ENCODE results near the gene SHROOM3.

SHROOM3 gene

GRCh38 chr4:76694056-76694455, 259.0 kb downstream of the SHROOM3 start:
- no peak for TF ChIP-seq GATA1 (IDR thresholded peaks at IDR 0.05; ENCODE audit: low read depth, low read length)
- TF ChIP-seq POLR2A (IDR thresholded peaks at IDR 0.05; ENCODE audit: low read length): no peak
- DNase-seq: no peak

DNA sequence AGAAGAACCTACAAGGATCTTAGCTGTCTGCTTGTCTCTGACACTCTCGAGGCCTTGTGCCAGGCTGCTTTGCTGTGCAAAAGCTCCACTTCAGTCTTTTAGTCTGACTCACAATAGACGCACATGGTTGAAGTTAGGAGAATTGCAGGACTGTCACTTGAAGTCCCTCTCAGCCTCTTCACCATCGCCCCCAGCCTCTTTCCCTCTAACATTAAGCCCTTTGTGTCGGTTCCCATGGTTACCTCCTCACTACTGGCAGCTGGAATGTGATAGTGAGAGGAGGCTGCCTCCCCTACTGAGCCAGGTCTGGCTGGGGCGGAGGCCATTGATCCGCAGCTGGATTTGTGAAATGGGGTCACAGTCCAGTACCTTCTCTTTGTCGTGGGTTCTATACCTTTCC, 261.1 kb downstream of the SHROOM3 start:
- no peak for DNase-seq
- no peak for TF ChIP-seq GATA1 (IDR thresholded peaks at IDR 0.05; ENCODE audit: low read depth, low read length)
- no peak for TF ChIP-seq POLR2A (IDR thresholded peaks at IDR 0.05; ENCODE audit: low read length)

DNA sequence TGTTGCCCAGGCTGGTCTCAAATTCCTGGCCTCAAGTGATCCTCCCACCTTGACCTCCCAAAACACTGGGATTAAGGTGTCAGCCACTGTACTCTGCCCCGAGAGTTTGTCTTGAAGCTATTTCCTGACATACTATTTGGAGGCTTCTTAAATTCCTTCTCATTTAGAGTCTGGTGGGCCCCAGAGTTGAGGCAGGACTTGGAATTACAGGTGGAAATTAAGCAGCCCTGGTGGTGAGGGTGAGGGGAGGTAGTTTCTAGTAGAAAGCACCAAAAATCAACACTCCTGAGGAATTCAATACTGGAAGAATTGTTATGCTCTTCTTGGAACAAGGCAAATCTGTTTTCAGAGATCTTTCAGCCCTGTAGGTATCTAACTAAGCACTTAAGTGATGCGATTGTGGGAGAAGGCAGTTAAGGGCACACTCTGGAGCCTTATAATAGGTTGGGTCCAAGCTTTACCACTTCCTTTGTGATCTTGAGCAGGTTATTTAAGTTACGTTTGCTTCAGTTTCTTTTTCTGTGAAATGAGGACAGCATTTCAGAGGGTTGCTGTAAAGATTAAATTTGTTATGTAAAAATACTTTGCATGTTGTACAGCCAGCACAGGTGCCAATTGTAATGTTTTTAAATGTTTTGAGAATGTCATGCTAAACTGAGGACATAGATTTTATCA, 262.2 kb downstream of the SHROOM3 start:
- TF ChIP-seq GATA1 (IDR thresholded peaks at IDR 0.05; ENCODE audit: low read depth, low read length): no peak
- no peak for TF ChIP-seq POLR2A (IDR thresholded peaks at IDR 0.05; ENCODE audit: low read length)
- DNase-seq: no peak

GRCh38 chr4:76698141-76698540, 263.1 kb downstream of the SHROOM3 start:
- TF ChIP-seq GATA1 (IDR thresholded peaks at IDR 0.05; ENCODE audit: low read depth, low read length): no peak
- TF ChIP-seq POLR2A (IDR thresholded peaks at IDR 0.05; ENCODE audit: low read length): no peak
- no peak for DNase-seq

GRCh38 chr4:76699751-76700310, 264.8 kb downstream of the SHROOM3 start:
- DNase-seq: no peak
- TF ChIP-seq GATA1 (IDR thresholded peaks at IDR 0.05; ENCODE audit: low read depth, low read length) (no peak), POLR2A (IDR thresholded peaks at IDR 0.05; ENCODE audit: low read length) (no peak)

DNA sequence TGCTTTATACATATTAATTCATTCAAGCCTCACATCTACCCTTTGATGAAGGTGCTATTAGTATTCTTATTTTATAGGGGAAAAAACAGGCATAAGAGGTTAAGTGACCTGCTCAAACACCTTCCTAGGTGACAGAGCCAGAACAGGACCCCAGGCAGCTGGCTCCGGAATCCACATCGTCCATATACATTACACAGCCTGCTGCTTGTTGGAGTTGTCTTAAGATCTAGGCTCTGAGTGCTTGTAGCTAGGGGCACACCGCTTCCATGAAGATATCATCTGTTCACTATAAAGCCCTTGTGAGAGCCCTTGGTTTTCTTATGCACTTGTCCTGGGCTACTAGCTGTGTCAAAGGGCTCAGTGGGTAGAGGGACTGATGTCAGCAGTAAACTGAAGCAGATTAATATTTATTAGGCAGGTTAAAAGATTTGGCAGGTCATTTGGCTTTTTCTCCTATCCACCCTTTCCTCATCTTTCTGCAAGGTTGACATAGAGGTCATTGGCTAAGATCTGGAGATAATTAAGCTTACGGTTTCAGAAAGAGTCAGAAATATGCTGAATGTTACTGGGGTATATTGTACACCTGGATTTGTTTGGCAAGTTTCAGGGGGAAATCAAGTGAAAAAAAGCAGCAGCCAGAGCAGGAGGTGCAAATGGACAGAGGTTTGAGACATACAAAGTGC, 267.6 kb downstream of the SHROOM3 start:
- no peak for DNase-seq
- TF ChIP-seq POLR2A (IDR thresholded peaks at IDR 0.05; ENCODE audit: low read length): no peak
- TF ChIP-seq GATA1 (IDR thresholded peaks at IDR 0.05; ENCODE audit: low read depth, low read length): no peak

- TF ChIP-seq GATA1 (IDR thresholded peaks at IDR 0.05; ENCODE audit: low read depth, low read length) (no peak), POLR2A (IDR thresholded peaks at IDR 0.05; ENCODE audit: low read length) (no peak)
- no peak for DNase-seq
These were observed 268.1 kb downstream of the SHROOM3 start for GRCh38 chr4:76703123-76703490.

DNA sequence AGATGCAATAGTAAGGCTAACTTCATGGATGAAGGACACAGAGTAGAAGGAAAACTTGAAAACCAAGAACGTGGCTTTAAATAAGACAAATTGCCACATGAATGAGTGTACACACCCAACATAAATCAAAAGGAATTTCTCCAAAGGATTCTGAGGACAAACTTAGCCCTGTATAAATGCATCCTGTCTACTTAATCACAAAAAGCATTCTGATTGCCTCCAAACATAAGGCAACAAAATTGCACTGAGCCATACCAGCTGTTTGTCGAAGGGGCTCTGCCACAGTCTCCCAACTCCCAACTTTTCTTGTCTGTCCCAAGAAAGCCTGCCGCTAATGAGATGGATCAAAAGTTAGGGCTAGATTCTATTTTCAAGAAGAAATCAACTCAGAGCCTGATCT, 268.6 kb downstream of the SHROOM3 start:
- DNase-seq: no peak
- TF ChIP-seq GATA1 (IDR thresholded peaks at IDR 0.05; ENCODE audit: low read depth, low read length): no peak
- no peak for TF ChIP-seq POLR2A (IDR thresholded peaks at IDR 0.05; ENCODE audit: low read length)

DNA sequence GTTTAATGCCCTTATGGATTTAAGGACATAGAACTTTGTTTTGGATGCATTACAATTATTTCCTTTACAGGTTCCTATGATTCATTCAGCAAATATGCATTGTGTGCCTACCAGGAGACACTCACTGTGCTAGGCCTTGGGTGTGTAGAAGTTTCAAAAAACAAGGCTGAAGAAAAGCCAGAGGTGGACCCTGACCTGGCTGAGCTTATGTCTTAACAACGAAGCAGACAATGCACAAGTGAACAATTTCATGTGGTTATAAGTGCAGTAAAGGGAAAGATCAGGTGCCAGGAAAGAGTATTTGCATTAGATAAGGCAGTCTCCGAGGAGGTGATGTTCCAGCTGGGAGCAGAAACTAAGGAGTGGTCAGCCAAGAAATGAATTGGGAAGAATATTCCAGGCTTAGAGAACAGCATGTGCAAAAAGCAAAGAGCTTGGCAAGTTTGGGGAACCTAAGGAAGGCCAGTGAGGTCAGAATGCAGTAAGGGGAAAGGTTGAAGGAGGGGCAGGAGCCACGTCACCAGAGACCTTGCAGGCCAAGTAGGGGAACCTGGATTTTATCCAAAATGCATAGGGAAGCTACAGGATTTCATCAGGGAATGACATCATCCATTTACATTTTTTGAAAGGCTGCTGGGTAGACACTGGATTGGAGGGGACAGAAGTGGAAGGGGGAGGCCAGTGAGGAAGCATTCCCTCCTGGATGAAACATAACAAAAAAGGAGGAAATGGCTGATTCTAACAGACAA, 269.3 kb downstream of the SHROOM3 start:
- no peak for DNase-seq
- no peak for TF ChIP-seq GATA1 (IDR thresholded peaks at IDR 0.05; ENCODE audit: low read depth, low read length)
- TF ChIP-seq POLR2A (IDR thresholded peaks at IDR 0.05; ENCODE audit: low read length): no peak

GRCh38 chr4:76705472-76705871, 270.4 kb downstream of the SHROOM3 start:
- no peak for DNase-seq
- TF ChIP-seq POLR2A (IDR thresholded peaks at IDR 0.05; ENCODE audit: low read length) (no peak), GATA1 (IDR thresholded peaks at IDR 0.05; ENCODE audit: low read depth, low read length) (no peak)

DNA sequence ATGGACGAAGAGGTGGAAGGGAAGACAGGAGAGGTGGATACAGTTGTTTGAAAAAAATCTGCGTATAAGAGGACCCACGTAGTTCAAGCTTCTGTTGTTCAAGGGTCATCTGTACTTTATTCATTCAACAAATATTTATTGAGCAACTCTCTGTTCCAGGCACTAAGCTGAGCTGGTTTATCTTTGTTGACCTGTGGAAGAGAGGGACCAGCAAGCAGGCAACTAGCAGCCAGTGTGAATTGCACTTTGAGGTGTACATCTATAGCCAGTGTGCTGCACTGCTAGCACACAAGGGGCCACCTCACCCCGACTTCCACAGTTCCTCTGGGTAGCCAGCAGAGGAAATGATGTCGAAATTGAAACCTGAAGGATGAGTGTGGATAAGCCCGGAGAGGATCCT, 271.6 kb downstream of the SHROOM3 start:
- DNase-seq: no peak
- TF ChIP-seq POLR2A (IDR thresholded peaks at IDR 0.05; ENCODE audit: low read length): no peak
- no peak for TF ChIP-seq GATA1 (IDR thresholded peaks at IDR 0.05; ENCODE audit: low read depth, low read length)

- TF ChIP-seq GATA1 (IDR thresholded peaks at IDR 0.05; ENCODE audit: low read depth, low read length): no peak
- TF ChIP-seq POLR2A (IDR thresholded peaks at IDR 0.05; ENCODE audit: low read length): no peak
- DNase-seq: no peak
These were observed 274.1 kb downstream of the SHROOM3 start for GRCh38 chr4:76708971-76709771.

DNA sequence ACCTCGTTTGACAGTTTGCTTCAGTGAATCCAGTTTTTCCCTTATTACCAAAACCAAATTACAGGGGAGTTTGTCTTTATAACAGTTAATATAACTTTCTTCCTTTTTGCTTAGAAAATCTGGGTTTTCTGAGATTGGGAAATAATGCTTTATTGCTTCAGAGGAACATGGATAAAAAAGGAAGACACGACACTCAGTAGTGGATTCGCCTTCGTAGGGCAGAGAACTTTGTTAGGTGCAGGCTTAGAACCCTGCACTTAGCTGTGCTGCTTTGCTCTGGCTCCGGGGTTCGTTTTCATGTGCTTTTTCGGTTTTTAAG, 274.7 kb downstream of the SHROOM3 start:
- no peak for DNase-seq
- no peak for TF ChIP-seq GATA1 (IDR thresholded peaks at IDR 0.05; ENCODE audit: low read depth, low read length)
- TF ChIP-seq POLR2A (IDR thresholded peaks at IDR 0.05; ENCODE audit: low read length): no peak

DNA sequence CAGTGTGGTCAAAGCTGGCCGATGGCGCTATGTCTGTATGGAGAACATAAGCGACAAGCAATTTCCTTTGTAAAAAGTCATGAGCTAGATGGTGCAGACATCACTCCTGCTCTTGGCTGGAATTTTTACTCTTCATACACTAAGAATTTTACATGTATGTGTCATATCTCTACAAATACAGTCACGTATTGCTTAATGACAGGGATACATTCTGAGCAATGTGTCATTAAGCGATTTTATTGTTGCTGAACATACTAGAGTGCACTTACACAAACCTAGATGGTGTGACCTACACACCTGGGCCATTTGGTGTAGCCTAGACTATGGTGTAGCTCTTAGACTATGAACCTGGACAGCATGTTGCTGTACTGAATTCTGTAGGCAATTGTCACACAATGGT, 277.5 kb downstream of the SHROOM3 start:
- TF ChIP-seq POLR2A (IDR thresholded peaks at IDR 0.05; ENCODE audit: low read length) (no peak), GATA1 (IDR thresholded peaks at IDR 0.05; ENCODE audit: low read depth, low read length) (no peak)
- DNase-seq: no peak

Data from erythroblast (primary cell).